VCaP (cell line): ENCODE results near the gene LIME1.

Experiments
- H3K27ac ChIP-seq: fragments of 450-650 bp; 2 replicates; pipeline ENCODE4 v1.5.1; 2017
- CTCF ChIP-seq: fragments of 450-650 bp; conservative IDR thresholded peaks from 2 replicates; pipeline ENCODE4 v1.5.1; 2017; ENCODE audit warnings: mild to moderate bottlenecking, moderate library complexity

The LIME1 gene

GRCh38 chr20:63781181-63781580 is 44.7 kb downstream of the LIME1 start:
- TF ChIP-seq CTCF: no peak
- H3K27ac ChIP-seq: no peak overlapping the region

- peak; percentile 44 for TF ChIP-seq CTCF
- H3K27ac ChIP-seq: no peak overlapping the region
Observed at GRCh38 chr20:63782051-63782471, 45.6 kb downstream of the LIME1 start.

- no peak overlapping the region for H3K27ac ChIP-seq
- no peak for TF ChIP-seq CTCF
Observed at GRCh38 chr20:63782521-63782971, 46.1 kb downstream of the LIME1 start.

GRCh38 chr20:63783970-63784369 is 47.5 kb downstream of the LIME1 start:
- no peak overlapping the region for H3K27ac ChIP-seq
- no peak for TF ChIP-seq CTCF

GRCh38 chr20:63785691-63786131 is 49.2 kb downstream of the LIME1 start:
- TF ChIP-seq CTCF: no peak
- no peak overlapping the region for H3K27ac ChIP-seq

- H3K27ac ChIP-seq: no peak overlapping the region
- TF ChIP-seq CTCF: no peak
Observed at GRCh38 chr20:63787302-63787701, 50.8 kb downstream of the LIME1 start.

GRCh38 chr20:63787749-63788148 is 51.3 kb downstream of the LIME1 start:
- TF ChIP-seq CTCF: no peak
- no peak overlapping the region for H3K27ac ChIP-seq
